MM.1S (cell line): ENCODE measurements around the gene MRPS10.

ENCODE experiments used
- DNase-seq: peaks from one replicate; pipeline ENCODE4 v3.0.0-alpha.2; 2015
- H2AFZ ChIP-seq: fragments of 300-600 bp; sonication (generic); 2 replicates; pipeline ENCODE4 v1.6.0; 2016; ENCODE audit warnings: antibody characterized with exemption, low read length
- H3F3A ChIP-seq: fragments of 300-600 bp; sonication (generic); 2 replicates; pipeline ENCODE4 v1.6.1; 2016; ENCODE audit warnings: mild to moderate bottlenecking, antibody characterized with exemption, low read length, moderate library complexity, mixed read lengths; ENCODE audit not compliant: insufficient read depth
- H3K27ac ChIP-seq: fragments of 300-600 bp; sonication (generic); 2 replicates; pipeline ENCODE4 v1.5.1; 2016; ENCODE audit warnings: mild to moderate bottlenecking, low read length
- H3K27me3 ChIP-seq: fragments of 300-600 bp; sonication (generic); replicated peaks from 2 replicates; pipeline ENCODE4 v1.6.0; 2016; ENCODE audit warnings: low read length; ENCODE audit not compliant: insufficient read depth
- H3K36me3 ChIP-seq: fragments of 300-600 bp; sonication (generic); replicated peaks from 2 replicates; pipeline ENCODE4 v1.6.1; 2016; ENCODE audit warnings: mild to moderate bottlenecking, low read length, mixed read lengths; ENCODE audit not compliant: insufficient read depth
- H3K4me1 ChIP-seq: fragments of 300-600 bp; sonication (generic); 2 replicates; pipeline ENCODE4 v1.6.1; 2016; ENCODE audit warnings: low read length, mixed read lengths
- H3K4me2 ChIP-seq: fragments of 300-600 bp; sonication (generic); 2 replicates; pipeline ENCODE4 v1.6.0; 2016; ENCODE audit warnings: low read depth, low read length
- H3K4me3 ChIP-seq: fragments of 300-600 bp; sonication (generic); 2 replicates; pipeline ENCODE4 v1.5.1; 2016; ENCODE audit warnings: low read length, mixed read lengths
- H3K79me2 ChIP-seq: fragments of 300-600 bp; sonication (generic); 2 replicates; pipeline ENCODE4 v1.6.1; 2016; ENCODE audit warnings: mixed run types, low read length, mixed read lengths
- H3K9ac ChIP-seq: fragments of 300-600 bp; sonication (generic); 2 replicates; pipeline ENCODE4 v1.6.1; 2016; ENCODE audit warnings: low read length, mixed read lengths
- H3K9me2 ChIP-seq: fragments of 300-600 bp; sonication (generic); replicated peaks from 2 replicates; pipeline ENCODE4 v1.6.1; 2016; ENCODE audit warnings: mild to moderate bottlenecking, low read length, mixed read lengths; ENCODE audit not compliant: insufficient read depth
- H3K9me3 ChIP-seq: fragments of 300-600 bp; sonication (generic); replicated peaks from 2 replicates; pipeline ENCODE4 v1.6.1; 2016; ENCODE audit warnings: mild to moderate bottlenecking, low read length, mixed read lengths; ENCODE audit not compliant: insufficient read depth
- H4K20me1 ChIP-seq: fragments of 300-600 bp; sonication (generic); 2 replicates; pipeline ENCODE4 v1.6.1; 2016; ENCODE audit warnings: mild to moderate bottlenecking, low read length, moderate library complexity, mixed read lengths; ENCODE audit not compliant: insufficient read depth
- EZH2 ChIP-seq: fragments of 300-600 bp; sonication (generic); optimal IDR thresholded peaks from 2 replicates; pipeline ENCODE3; 2017; ENCODE audit warnings: low read depth, mild to moderate bottlenecking, antibody characterized with exemption, low read length, mixed read lengths
- EZH2phosphoT487 ChIP-seq: fragments of 300-600 bp; sonication (generic); IDR thresholded peaks from 2 replicates; pipeline ENCODE4 v1.6.1; 2018; ENCODE audit warnings: antibody characterized with exemption, low read length
- TF ChIP-seq, protein P1 (sequence below): fragments of 300-600 bp; sonication (generic); IDR thresholded peaks from 2 replicates; pipeline ENCODE4 v1.5.1; 2016; ENCODE audit warnings: antibody characterized with exemption, low read length, mixed read lengths

Gene MRPS10

DNA sequence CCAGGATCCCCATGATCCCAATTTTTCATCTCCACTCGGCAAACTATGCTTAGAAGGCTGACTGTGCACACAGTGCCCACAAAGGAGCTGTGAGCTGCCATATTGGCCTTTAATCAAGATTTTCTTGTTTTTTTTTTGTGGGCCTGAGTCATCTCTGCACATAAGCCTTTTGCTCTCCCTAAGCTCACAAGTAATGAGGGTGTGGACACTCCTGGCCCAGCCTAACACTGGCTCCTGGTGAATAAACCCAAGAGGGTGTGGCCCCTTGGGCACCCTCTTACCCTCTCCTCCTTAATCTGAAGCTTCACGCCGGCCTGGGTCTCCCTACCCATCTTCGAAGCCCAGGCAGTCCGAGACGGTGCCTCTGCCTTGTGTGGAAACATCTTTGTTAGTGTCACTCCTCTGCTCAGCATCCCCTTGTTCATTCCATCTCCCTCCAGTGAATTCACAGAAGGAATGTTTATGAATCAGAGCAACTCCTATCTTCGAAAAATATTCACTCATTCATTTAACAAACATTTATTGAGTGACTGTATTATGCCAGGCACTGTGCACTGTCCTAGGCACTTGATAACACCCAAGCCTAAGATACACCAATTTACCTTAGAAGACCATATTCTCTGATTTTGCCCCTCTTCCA, 22.2 kb upstream of the MRPS10 start:
- no peak overlapping the region for H2AFZ ChIP-seq
- TF ChIP-seq, protein P1, sequence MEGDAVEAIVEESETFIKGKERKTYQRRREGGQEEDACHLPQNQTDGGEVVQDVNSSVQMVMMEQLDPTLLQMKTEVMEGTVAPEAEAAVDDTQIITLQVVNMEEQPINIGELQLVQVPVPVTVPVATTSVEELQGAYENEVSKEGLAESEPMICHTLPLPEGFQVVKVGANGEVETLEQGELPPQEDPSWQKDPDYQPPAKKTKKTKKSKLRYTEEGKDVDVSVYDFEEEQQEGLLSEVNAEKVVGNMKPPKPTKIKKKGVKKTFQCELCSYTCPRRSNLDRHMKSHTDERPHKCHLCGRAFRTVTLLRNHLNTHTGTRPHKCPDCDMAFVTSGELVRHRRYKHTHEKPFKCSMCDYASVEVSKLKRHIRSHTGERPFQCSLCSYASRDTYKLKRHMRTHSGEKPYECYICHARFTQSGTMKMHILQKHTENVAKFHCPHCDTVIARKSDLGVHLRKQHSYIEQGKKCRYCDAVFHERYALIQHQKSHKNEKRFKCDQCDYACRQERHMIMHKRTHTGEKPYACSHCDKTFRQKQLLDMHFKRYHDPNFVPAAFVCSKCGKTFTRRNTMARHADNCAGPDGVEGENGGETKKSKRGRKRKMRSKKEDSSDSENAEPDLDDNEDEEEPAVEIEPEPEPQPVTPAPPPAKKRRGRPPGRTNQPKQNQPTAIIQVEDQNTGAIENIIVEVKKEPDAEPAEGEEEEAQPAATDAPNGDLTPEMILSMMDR = no peak
- TF ChIP-seq EZH2 = no peak
- no peak for TF ChIP-seq EZH2phosphoT487
- no peak overlapping the region for H3K9ac ChIP-seq
- no peaks in the 10 kb centered on the region for H3F3A ChIP-seq
- H3K9me3 ChIP-seq = no peaks in the 10 kb centered on the region
- H3K36me3 ChIP-seq = no peaks in the 10 kb centered on the region
- H3K27ac ChIP-seq = no peak overlapping the region
- 0 out of 2 replicates have a peak, but pooled peaks cover 3% of the 10 kb centered on the region for H3K4me1 ChIP-seq
- no peaks in the 10 kb centered on the region for H4K20me1 ChIP-seq
- H3K9me2 ChIP-seq = no peaks in the 10 kb centered on the region
- no peaks in the 10 kb centered on the region for H3K27me3 ChIP-seq
- no peak for DNase-seq
- no peaks in the 10 kb centered on the region for H3K79me2 ChIP-seq
- H3K4me3 ChIP-seq = no peak overlapping the region
- no peak overlapping the region for H3K4me2 ChIP-seq

DNA sequence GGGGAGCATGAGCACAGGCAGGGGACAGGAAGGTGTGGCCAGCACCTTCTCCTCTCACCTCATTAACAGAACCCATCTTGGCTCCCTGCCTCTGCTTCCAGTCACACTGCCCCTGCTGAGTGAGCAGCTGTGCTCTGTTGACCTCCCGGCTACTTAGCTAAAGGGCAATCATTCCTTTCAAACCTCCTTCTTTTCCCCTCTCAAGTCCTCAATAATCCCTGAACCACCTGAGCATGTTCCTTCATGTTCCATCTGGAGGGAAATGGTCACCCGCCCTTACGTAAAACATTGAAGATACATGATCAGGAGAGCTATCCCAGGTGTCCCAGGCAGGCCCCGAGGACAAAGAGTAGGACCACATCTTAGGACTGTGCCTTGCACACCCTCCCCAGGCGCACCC, 21.7 kb upstream of the MRPS10 start:
- Histone ChIP-seq H3K4me1 (0 out of 2 replicates have a peak, but pooled peaks cover 3% of the 10 kb centered on the region), H3K9me2 (no peaks in the 10 kb centered on the region), H3K36me3 (no peaks in the 10 kb centered on the region), H3K4me3 (no peak overlapping the region), H4K20me1 (no peaks in the 10 kb centered on the region), H3K9ac (no peak overlapping the region), H2AFZ (no peak overlapping the region), H3K27me3 (no peaks in the 10 kb centered on the region), H3K79me2 (no peaks in the 10 kb centered on the region), H3F3A (no peaks in the 10 kb centered on the region), H3K4me2 (no peak overlapping the region), H3K9me3 (no peaks in the 10 kb centered on the region), H3K27ac (no peak overlapping the region; the same call in 1 of the 2 replicates)
- DNase-seq = no peak
- TF ChIP-seq EZH2phosphoT487 (no peak), EZH2 (no peak)
- TF ChIP-seq, protein P1 = no peak

DNA sequence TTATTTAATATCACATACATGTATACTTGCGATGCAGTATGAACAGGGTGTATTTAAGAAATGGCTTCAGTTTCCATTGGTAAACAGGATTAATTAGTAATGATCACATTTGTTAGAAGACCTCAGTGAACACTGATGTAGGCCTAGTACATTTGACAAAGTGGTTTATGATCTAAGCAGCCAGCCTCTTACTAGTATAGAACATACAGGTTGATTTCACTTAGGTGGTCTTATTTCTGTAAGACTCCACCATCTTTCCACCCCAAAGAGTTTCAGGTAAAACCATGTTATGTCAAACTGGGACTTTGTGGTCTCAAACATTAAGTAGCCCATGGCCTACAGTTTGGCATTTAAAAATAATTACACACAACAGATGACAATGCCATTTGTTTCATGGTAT, 20.2 kb upstream of the MRPS10 start:
- Histone ChIP-seq H3K4me1 (0 out of 2 replicates have a peak, but pooled peaks cover 3% of the 10 kb centered on the region), H4K20me1 (no peaks in the 10 kb centered on the region), H3K9ac (no peak overlapping the region), H3K79me2 (no peaks in the 10 kb centered on the region), H3K36me3 (no peaks in the 10 kb centered on the region), H3K4me3 (no peak overlapping the region), H3K27me3 (no peaks in the 10 kb centered on the region), H3K9me3 (no peaks in the 10 kb centered on the region), H3K9me2 (no peaks in the 10 kb centered on the region), H3K4me2 (no peak overlapping the region), H3K27ac (no peak overlapping the region), H3F3A (no peaks in the 10 kb centered on the region), H2AFZ (no peak overlapping the region)
- no peak for DNase-seq
- no peak for TF ChIP-seq EZH2
- no peak for TF ChIP-seq EZH2phosphoT487
- TF ChIP-seq, protein P1 = no peak
